GM18951 (cell line): ENCODE data around the gene TBX10.
"Not testable (repeated sequence)": the region's sequence is repeated elsewhere in the genome, so short reads cannot be mapped to it uniquely, and the experiment has no call there.

Experiments used
- POLR2A ChIP-seq: IDR thresholded peaks from 4 replicates; pipeline ENCODE4 v1.6.1; 2011; ENCODE audit warnings: mild to moderate bottlenecking; ENCODE audit not compliant: insufficient read length, insufficient read depth; ENCODE audit errors: extremely low read depth
- in situ Hi-C: fragments of 300-500 bp; cut with MboI; formaldehyde crosslinking; loops from one replicate; pipeline ENCODE4 v1.12.0; 2022; ENCODE audit warnings: low sequenced_read_pairs, mixed read lengths, inconsistent platforms; ENCODE audit not compliant: unreplicated experiment

The TBX10 gene

GRCh38 chr11:67645521-67646461, 6.2 kb upstream of the TBX10 start:
- TF ChIP-seq POLR2A, result no peak

GRCh38 chr11:67644472-67645418, 5.2 kb upstream of the TBX10 start:
- in situ Hi-C loops, result no loop called here

More at GRCh38 chr11:67645521-67646461, 6.2 kb upstream of the TBX10 start:
- in situ Hi-C loops, result no loop called here

GRCh38 chr11:67644042-67644441, 4.5 kb upstream of the TBX10 start:
- no peak for TF ChIP-seq POLR2A
- in situ Hi-C loops, result no loop called here

More at GRCh38 chr11:67644472-67645418, 5.2 kb upstream of the TBX10 start:
- no peak for TF ChIP-seq POLR2A

- in situ Hi-C loops, result no loop called here
Observed at GRCh38 chr11:67642173-67643120, 2.9 kb upstream of the TBX10 start.

GRCh38 chr11:67641338-67642172, 2.0 kb upstream of the TBX10 start:
- in situ Hi-C loops, result no loop called here
- TF ChIP-seq POLR2A, result no peak

More at GRCh38 chr11:67642173-67643120, 2.9 kb upstream of the TBX10 start:
- TF ChIP-seq POLR2A, result no peak

- in situ Hi-C loops, result no loop called here
- no peak for TF ChIP-seq POLR2A
Observed at GRCh38 chr11:67640758-67641337, 1.3 kb upstream of the TBX10 start.

- in situ Hi-C loops, result no loop called here
- no peak for TF ChIP-seq POLR2A
Observed at GRCh38 chr11:67640021-67640757, 626 bp upstream of the TBX10 start.

GRCh38 chr11:67638535-67639437, 777 bp downstream of the TBX10 start:
- no peak for TF ChIP-seq POLR2A
- in situ Hi-C loops, result no loop called here

- in situ Hi-C loops, result not testable (repeated sequence)
Observed at GRCh38 chr11:67637441-67637840, 2.1 kb downstream of the TBX10 start.

GRCh38 chr11:67636962-67637361, 2.6 kb downstream of the TBX10 start:
- no peak for TF ChIP-seq POLR2A
- in situ Hi-C loops, result no loop called here
